Endothelial cell of umbilical vein (primary cell): ENCODE data around the gene COPB1. TPM values are rescaled to one million over a fixed set of nuclear protein-coding genes. Genes with fewer than 3 reads are reported as not detected.

ENCODE experiments used
- BruUV-seq: library from RNA; stranded (reverse); fragments of 400-500 nt; replicated peaks from 2 replicates; lab custom pipeline; 2021; lab: Mats Ljungman, UMichigan
- CTCF ChIA-PET: fragments of 300-600, 350-600 bp; sonication (Branson Sonifier 250); formaldehyde crosslinking; loops from one replicate; lab custom pipeline; 2021; ENCODE audit warnings: antibody characterized with exemption, inconsistent platforms; lab: Charles Lee
- POLR2A ChIA-PET: fragments of 300-600, 350-600 bp; sonication (Branson Sonifier 250); formaldehyde crosslinking; loops from one replicate; lab custom pipeline; 2021; ENCODE audit warnings: antibody characterized with exemption, inconsistent platforms; lab: Charles Lee
- DNase-seq: peaks from one replicate; pipeline ENCODE4 v3.0.0-alpha.2; 2011; ENCODE audit warnings: low read depth, low spot score
- FAIRE-seq: peaks from 2 replicates; lab custom pipeline; 2011; peaks lifted over from hg19 to GRCh38; lab: Jason Lieb, UNC
- H2AFZ ChIP-seq: 2 replicates; pipeline ENCODE4 v1.6.0; 2012; ENCODE audit warnings: low read depth, low read length, control low read depth, inconsistent platforms
- H3K27ac ChIP-seq: 2 replicates; pipeline ENCODE4 v1.5.1; 2011; ENCODE audit warnings: low read depth, mild to moderate bottlenecking, control low read depth, low read length, moderate library complexity; ENCODE audit not compliant: insufficient read depth
- H3K27me3 ChIP-seq, 2 experiments: 2 replicates each; pipeline versions ENCODE4 v1.6.0 to v1.6.1; 2011; ENCODE audit warnings: low read length in 2 of 2, mixed read lengths in 1 of 2; ENCODE audit not compliant: control insufficient read depth in 2 of 2, insufficient read depth in 2 of 2
- H3K36me3 ChIP-seq, 2 experiments: 2 replicates in 1 of 2; 3 replicates in 1 of 2; pipeline ENCODE4 v1.5.1; 2011; ENCODE audit warnings: low read length in 2 of 2, mild to moderate bottlenecking in 1 of 2, moderate library complexity in 1 of 2; ENCODE audit not compliant: control insufficient read depth in 2 of 2, insufficient read depth in 2 of 2; ENCODE audit errors: extremely low read depth in 1 of 2
- H3K4me1 ChIP-seq: 3 replicates; pipeline ENCODE4 v1.5.1; 2011; ENCODE audit warnings: mild to moderate bottlenecking, low read length; ENCODE audit not compliant: control insufficient read depth, insufficient read depth; ENCODE audit errors: extremely low read depth
- H3K4me2 ChIP-seq: 2 replicates; pipeline ENCODE4 v1.6.1; 2011; ENCODE audit warnings: low read length, control low read depth, mixed read lengths; ENCODE audit not compliant: insufficient read depth
- H3K4me3 ChIP-seq, 3 experiments: fragments of 200-600 bp in 1 of 3; sonication (generic), shearing (Covaris generic) in 1 of 3; replicated peaks in 1 of 3; 2 replicates each; pipeline ENCODE4 v1.5.1; 2011 to 2016; ENCODE audit warnings: control low read depth in 3 of 3, low read length in 3 of 3, mild to moderate bottlenecking in 2 of 3, inconsistent platforms in 1 of 3, low read depth in 1 of 3, moderate library complexity in 1 of 3; ENCODE audit not compliant: insufficient read depth in 1 of 3
- H3K79me2 ChIP-seq: 2 replicates; pipeline ENCODE4 v1.6.0; 2012; ENCODE audit warnings: low read length, inconsistent platforms; ENCODE audit not compliant: control insufficient read depth, insufficient read depth
- H3K9ac ChIP-seq: replicated peaks from 2 replicates; pipeline ENCODE3; 2011; ENCODE audit warnings: low read length, control low read depth; ENCODE audit not compliant: insufficient read depth; ENCODE audit errors: extremely low read depth
- H3K9me1 ChIP-seq: replicated peaks from 3 replicates; pipeline ENCODE4 v1.6.0; 2011; ENCODE audit warnings: mild to moderate bottlenecking, low read length; ENCODE audit not compliant: control insufficient read depth, insufficient read depth; ENCODE audit errors: extremely low read depth
- H3K9me3 ChIP-seq: replicated peaks from 2 replicates; pipeline ENCODE4 v1.5.1; 2012; ENCODE audit warnings: low read length, inconsistent platforms; ENCODE audit not compliant: control insufficient read depth, insufficient read depth
- H4K20me1 ChIP-seq: replicated peaks from 2 replicates; pipeline ENCODE3; 2011; ENCODE audit warnings: mild to moderate bottlenecking, low read length; ENCODE audit not compliant: control insufficient read depth, insufficient read depth; ENCODE audit errors: extremely low read depth
- CTCF ChIP-seq, 2 donors: IDR thresholded peaks; 1 replicate in 1 of 2; 2 replicates in 1 of 2; pipeline ENCODE4 v1.5.1; 2011; ENCODE audit warnings: low read length in 2 of 2, mild to moderate bottlenecking in 2 of 2, moderate library complexity in 2 of 2, control low read depth in 1 of 2, inconsistent platforms in 1 of 2, low read depth in 1 of 2; ENCODE audit not compliant: insufficient read depth in 1 of 2; ENCODE audit errors: extremely low read depth in 1 of 2
- EZH2 ChIP-seq: IDR thresholded peaks from 2 replicates; pipeline ENCODE4 v1.6.1; 2012; ENCODE audit warnings: borderline replicate concordance, low read depth, mild to moderate bottlenecking, moderate library complexity, low read length, inconsistent platforms; ENCODE audit not compliant: severe bottlenecking
- FOS ChIP-seq: IDR thresholded peaks from 2 replicates; pipeline ENCODE4 v1.6.1; 2011; ENCODE audit warnings: mild to moderate bottlenecking, low read length, moderate library complexity, borderline replicate concordance; ENCODE audit not compliant: insufficient read depth
- GATA2 ChIP-seq: IDR thresholded peaks from 2 replicates; pipeline ENCODE4 v1.7.0; 2011; ENCODE audit warnings: low read depth, mild to moderate bottlenecking, moderate library complexity, mixed read lengths, low read length; ENCODE audit not compliant: insufficient read length, insufficient read depth
- JUN ChIP-seq: IDR thresholded peaks from 2 replicates; pipeline ENCODE4 v1.6.1; 2011; ENCODE audit warnings: borderline replicate concordance, low read depth; ENCODE audit not compliant: insufficient read length, insufficient read depth
- MAX ChIP-seq: IDR thresholded peaks from 2 replicates; pipeline ENCODE4 v1.6.1; 2011; ENCODE audit not compliant: insufficient read depth, insufficient read length
- MYC ChIP-seq: IDR thresholded peaks from one replicate; pipeline ENCODE4 v1.6.1; 2011; ENCODE audit warnings: mild to moderate bottlenecking, low read depth, low read length
- POLR2A ChIP-seq: IDR thresholded peaks from 2 replicates; pipeline ENCODE4 v1.6.1; 2012; ENCODE audit warnings: low read depth, mild to moderate bottlenecking, control low read depth, low read length
- POLR2AphosphoS5 ChIP-seq: IDR thresholded peaks from 2 replicates; pipeline ENCODE4 v1.6.1; 2012; ENCODE audit warnings: low read depth, mild to moderate bottlenecking, control low read depth, low read length, moderate library complexity; ENCODE audit not compliant: insufficient read depth
- dilution Hi-C: fragments of 300-500 bp; cut with MboI; formaldehyde crosslinking; loops from one replicate; pipeline ENCODE4 v1.15.0; 2019; ENCODE audit warnings: low sequenced_read_pairs; ENCODE audit not compliant: extremely low pct_ligation_motif_present
- intact Hi-C: fragments of 100-400 bp; cut with micrococcal nuclease; formaldehyde crosslinking; loops from one replicate; pipeline ENCODE4 v1.10.0; 2022
- polyA plus RNA-seq, 4 experiments: library from polyadenylated mRNA; depleted of rRNA in 3 of 4; stranded (reverse) in 3 of 4; unstranded in 1 of 4; fragments of >200 nt; gene quantifications; 2 replicates each; pipeline versions ENCODE4 v1.2.1 to v1.2.3, GENCODE V29; 2011 to 2012; ENCODE audit warnings: missing spikeins in 1 of 4
- total RNA-seq: library from RNA; stranded (reverse); gene quantifications from 2 replicates; pipeline ENCODE4 v1.2.3, GENCODE V29; 2021

Gene COPB1
- total and polyA plus RNA-seq, 2 donors (not counting 3 experiments of a cell fraction or from before 2014, with no cell fraction given) = 61.1 to 145 TPM

GRCh38 chr11:14420223-14420622 is 79.4 kb downstream of the COPB1 start:
- BruUV-seq = no TSS peak
- intact Hi-C loops = no loop called here
- H3K4me2 ChIP-seq = no peak overlapping the region
- ChIA-PET CTCF (interaction anchor here (1.3 to 9.5 kb wide), 5 partner anchors 35 to 118 kb away, joined by 5 to 261 read pairs (median 35); no protein-coding TSS in a partner anchor), POLR2A (no interaction called here)
- no peak overlapping the region for H3K9ac ChIP-seq
- H3K27me3 ChIP-seq = no peaks in the 10 kb centered on the region
- no peak overlapping the region for H3K4me3 ChIP-seq
- H3K27ac ChIP-seq = no peak overlapping the region
- FAIRE-seq (no peak), DNase-seq (no peak)
- no peak overlapping the region for H2AFZ ChIP-seq
- H3K9me1 ChIP-seq = no peaks in the 10 kb centered on the region
- no peaks in the 10 kb centered on the region for H3K36me3 ChIP-seq
- H3K4me1 ChIP-seq = peaks cover 38% of the 10 kb centered on the region
- TF ChIP-seq POLR2A (no peak), JUN (no peak), POLR2AphosphoS5 (no peak), GATA2 (no peak), CTCF (IDR thresholded peaks at IDR 0.05; ENCODE audit: extremely low read depth in 1 of 2, insufficient read depth in 1 of 2, low read depth in 1 of 2, low read length in 2 of 2) (no peak), EZH2 (no peak), FOS (no peak), MAX (no peak), MYC (no peak)
- H3K79me2 ChIP-seq = no peaks in the 10 kb centered on the region
- no peaks in the 10 kb centered on the region for H3K9me3 ChIP-seq
- dilution Hi-C loops = no loop called here
- no peaks in the 10 kb centered on the region for H4K20me1 ChIP-seq
